ENCODE measurements around the gene PILRB.
"Not testable (repeated sequence)": the region's sequence is repeated elsewhere in the genome, so short reads cannot be mapped to it uniquely, and the experiment has no call there.

The PILRB gene

GRCh38 chr7:100358027-100358856 is at the start of gene PILRB:
Gene PILRB (plus strand): TSS chr7:100358117. CDS start chr7:100358303, 186 bp downstream.
- DNase-seq: no peak

DNA sequence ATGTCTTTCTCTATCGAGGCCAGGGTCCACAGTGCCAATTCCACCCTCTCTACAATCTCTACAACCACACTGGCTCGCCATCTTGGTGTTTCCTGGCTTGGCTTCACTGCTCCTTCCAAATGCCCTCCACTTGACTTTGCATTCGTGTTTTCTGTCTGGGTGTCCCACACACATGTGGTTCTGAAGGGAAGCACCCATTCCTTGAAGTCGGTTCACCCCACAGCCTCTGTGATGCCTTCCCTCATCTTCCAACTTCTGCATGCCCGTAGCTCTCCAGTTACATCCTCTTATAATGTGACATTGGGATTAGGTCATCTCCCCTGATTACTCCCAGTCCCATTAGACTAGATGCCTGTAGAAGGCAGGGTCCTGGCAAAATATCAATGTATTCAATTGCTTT is 39.6 kb upstream of the PILRB start:
- DNase-seq: not testable (repeated sequence)

- not testable (repeated sequence) for DNase-seq
These were observed 36.3 kb upstream of the PILRB start for GRCh38 chr7:100321648-100322047.

DNA sequence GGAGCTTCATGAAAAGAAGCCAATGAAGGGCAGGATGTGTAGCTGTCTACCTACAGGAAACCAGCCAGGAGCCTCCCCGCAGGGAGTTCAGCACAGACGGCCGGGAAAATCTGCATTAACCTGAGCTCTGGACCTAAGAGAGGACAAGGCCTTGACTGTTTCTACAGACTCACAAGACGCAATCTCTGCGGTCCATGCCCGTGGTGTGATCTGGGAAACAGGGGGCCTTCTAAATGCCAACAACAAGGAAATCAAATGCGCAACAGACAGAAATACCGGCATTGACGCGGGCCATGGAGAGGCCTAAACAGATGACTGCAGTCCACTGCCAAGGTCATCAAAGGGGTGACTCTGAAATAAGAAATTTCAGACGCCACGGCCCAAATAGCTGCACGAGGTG is 33.7 kb upstream of the PILRB start:
- not testable (repeated sequence) for DNase-seq

GRCh38 chr7:100325671-100326070 is 32.2 kb upstream of the PILRB start:
- DNase-seq: not testable (repeated sequence)

DNA sequence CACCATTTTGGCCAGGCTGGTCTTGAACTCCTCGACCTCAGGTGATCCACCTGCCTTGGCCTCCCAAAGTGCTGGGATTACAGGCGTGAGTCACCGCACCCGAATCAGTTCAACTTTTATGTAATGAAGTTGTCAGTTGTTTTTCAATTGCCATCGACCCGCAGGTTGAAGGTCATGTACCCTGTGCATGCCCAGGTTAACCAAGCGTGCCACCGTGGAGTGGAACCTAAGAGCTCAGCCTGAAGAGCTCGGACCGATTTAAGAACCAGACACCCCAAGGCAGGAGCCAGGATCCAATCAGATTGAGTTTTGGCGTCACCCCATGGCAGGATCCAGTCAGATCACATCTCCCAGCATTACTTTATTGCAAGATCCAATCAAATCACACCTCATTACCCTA is 31.0 kb upstream of the PILRB start:
- DNase-seq: not testable (repeated sequence)

- DNase-seq: peak; percentile 93
These were observed 22.1 kb upstream of the PILRB start for GRCh38 chr7:100335566-100336466.

- DNase-seq: not testable (repeated sequence)
These were observed 19.7 kb upstream of the PILRB start for GRCh38 chr7:100338083-100338696.

DNA sequence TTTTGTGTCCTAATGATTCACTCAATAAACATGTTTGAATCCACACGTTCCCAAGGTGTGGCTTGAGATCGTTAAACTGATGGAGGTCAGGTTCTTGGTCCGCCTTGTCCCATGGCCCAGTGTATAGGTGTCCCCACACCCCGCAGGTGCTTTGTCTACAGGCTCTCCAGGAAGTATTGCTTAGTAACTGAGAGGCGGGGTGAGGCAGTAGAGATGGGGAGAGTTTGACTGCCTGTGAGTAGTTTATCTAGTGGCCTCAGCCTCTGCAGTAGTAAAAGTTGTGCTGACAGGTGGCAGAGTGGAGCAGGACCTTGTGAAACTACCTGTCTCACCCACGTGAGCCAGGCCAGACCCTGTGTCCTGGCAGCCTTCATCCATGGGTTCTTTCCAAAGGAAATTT is 16.6 kb upstream of the PILRB start:
- not testable (repeated sequence) for DNase-seq

DNA sequence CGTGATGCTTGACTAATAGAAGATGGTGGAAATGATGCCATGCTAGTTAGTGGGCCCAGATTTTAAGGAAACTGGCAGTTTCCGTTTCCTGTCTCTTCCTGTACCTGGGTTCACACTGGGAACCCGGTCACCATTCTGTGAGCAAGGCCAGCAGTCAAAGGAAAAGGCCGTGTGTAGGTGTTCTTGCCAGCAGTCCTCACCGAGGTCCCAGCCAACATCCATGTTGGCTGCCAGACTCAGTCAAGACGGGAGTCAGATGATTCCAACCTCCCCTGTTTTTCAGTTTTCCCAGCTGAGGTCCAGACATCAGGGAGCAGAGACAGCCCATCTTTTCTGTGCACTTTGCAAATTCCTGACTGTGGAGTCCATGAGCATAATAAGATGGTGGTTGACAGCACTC is 15.2 kb upstream of the PILRB start:
- no peak for DNase-seq

- not testable (repeated sequence) for DNase-seq
These were observed 13.8 kb upstream of the PILRB start for GRCh38 chr7:100344124-100344559.

DNA sequence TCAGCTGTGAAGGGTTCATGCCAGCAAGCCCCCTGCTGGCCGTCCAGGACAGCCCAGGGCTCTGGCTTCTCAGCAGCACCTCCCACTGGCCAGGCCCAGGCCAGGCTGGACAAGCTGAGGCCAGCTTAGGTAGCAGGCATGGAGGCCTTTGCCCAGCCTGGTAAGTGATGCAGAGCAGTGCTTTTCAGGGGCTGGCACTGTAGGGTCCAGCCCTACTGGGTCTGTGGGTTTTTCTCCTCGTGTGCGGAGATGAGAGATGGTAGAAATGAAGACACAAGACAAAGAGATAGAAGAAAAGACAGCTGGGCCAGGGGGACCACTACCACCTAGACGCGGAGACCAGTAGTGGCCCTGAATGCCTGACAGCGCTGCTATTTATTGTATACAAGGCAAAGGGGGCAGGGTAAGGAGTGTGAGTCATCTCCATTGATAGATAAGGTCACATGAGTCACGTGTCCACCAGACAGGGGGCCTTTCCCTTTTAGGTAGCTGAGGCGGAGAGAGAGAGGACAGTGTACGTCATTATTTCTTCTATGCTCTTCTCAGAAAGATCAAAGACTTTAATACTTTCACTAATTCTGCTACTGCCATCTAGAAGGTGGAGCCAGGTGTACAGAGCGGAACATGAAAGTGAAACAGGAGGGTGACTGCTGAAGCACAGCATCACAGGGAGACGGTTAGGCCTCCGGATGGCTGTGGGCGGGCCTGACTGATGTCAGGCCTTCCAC is 13.2 kb upstream of the PILRB start:
- DNase-seq: peak; percentile 52

DNA sequence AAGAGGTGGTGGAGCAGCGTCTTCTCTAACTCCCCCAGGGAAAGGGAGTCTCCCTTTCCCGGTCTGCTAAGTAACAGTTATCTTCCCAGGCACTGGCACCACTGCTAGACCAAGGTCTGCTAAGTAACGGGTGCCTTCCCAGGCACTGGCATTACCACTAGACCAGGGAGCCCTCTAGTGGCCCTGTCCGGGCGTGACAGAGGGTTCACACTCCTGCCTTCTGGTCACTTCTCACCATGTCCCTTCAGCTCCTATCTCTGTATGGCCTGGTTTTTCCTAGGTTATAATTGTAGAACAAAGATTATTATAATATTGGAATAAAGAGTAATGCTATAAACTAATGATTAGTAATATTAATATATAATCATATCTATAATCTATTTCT is 12.6 kb upstream of the PILRB start:
- peak; percentile 61 for DNase-seq

DNA sequence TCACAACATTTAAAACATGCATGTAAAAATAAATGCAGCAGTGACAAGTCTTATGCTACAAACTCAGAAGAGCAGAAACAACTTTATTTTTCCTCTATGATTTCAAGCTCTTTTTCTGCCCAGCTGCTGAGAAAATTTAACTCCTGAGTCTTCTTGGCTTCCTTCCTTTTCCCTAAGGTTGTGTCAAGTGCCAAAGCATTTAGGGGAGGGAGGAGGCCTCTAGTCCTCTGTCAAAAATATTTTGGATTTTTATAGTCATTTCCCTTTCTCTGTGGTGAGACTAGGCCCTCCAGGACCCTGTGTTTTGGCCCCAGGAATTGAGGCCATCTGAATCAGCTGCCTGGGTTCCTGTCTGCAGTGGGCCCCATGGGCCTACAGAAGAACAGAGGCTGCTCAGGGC is 11.0 kb upstream of the PILRB start:
- DNase-seq: no peak

DNA sequence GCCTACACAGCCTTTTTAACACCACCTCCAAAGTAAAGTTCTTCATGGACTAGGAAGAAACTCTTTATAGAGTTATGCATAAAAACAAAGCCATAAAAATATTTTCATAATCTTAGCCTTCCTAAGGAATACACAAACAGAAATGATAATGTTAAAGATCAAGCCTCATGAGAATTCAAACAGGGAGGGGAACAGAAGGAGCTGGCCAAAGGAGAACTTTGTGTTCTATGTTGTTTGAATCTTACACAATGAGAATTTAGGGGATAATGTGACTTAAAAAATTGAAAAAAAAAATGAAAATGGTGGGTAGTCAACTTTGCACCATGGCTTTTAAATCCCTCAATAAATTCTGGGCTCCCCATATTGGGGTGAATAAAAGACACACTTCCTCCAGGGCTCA is 9.1 kb upstream of the PILRB start:
- no peak for DNase-seq

- no peak for DNase-seq
These were observed 8.2 kb upstream of the PILRB start for GRCh38 chr7:100349757-100350156.

DNA sequence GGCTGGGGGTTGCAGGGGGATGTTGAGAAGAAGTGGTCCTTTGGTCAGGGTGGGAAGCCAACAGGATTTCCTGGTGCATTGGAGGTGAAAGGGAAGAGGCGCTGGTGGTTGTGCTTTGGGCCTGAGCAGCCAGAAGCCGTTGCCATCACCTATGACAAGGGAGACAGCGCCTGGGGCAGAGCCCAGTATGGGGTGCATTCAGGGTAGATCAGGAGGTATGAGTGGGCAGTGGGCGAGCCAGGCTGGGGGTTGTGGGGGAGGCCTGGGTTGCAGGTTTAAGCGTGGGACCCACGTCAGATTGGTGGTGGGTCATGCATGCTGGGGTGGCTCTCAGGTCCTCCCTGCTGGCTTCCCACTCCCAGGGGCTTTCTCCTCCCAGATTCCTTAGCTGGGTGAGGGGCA is 6.3 kb upstream of the PILRB start:
- DNase-seq: peak; percentile 25

DNA sequence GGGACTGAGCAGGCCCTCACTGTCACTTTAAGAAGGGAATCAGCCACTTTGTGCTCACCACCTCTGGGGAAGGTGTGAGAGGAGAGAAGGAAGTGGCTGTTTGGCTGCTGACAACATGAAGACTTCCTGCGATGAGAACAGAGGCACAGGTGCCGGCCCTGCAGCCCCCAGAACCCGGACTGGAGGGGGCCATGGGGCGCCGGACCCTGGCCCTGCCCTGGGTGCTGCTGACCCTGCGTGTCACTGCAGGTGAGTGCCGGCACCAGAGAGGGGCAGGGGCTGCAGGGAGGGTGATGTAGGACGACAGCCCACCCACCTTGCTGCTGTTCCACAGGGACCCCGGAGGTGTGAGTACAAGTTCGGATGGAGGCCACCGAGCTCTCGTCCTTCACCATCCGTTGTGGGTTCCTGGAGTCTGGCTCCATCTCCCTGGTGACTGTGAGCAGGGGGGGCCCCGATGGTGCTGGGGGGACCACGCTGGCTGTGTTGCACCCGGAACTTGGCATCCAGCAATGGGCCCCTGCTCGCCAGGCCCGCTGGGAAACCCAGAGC is 5.6 kb upstream of the PILRB start:
- DNase-seq: not testable (repeated sequence)

- DNase-seq: no peak
These were observed 4.8 kb upstream of the PILRB start for GRCh38 chr7:100352984-100353684.

- DNase-seq: peak; percentile 76
These were observed 4.1 kb upstream of the PILRB start for GRCh38 chr7:100353685-100354330.
